DND-41 (cell line): ENCODE measurements around the gene MPPE1.
A peak's percentile ranks its signal among the peaks of the same experiment; 100 is the strongest.

Experiments
- EZH2 ChIP-seq: IDR thresholded peaks from 3 replicates; pipeline ENCODE4 v1.6.1; 2012; ENCODE audit warnings: borderline replicate concordance, low read depth, mild to moderate bottlenecking, moderate library complexity, low read length, inconsistent platforms; ENCODE audit not compliant: severe bottlenecking
- TF ChIP-seq, protein P1 (sequence below): IDR thresholded peaks from 2 replicates; pipeline ENCODE4 v1.5.1; 2012; ENCODE audit warnings: borderline replicate concordance, low read length, moderate library complexity, mild to moderate bottlenecking; ENCODE audit not compliant: poor library complexity, severe bottlenecking; ENCODE audit errors: extremely low read depth

DNA sequence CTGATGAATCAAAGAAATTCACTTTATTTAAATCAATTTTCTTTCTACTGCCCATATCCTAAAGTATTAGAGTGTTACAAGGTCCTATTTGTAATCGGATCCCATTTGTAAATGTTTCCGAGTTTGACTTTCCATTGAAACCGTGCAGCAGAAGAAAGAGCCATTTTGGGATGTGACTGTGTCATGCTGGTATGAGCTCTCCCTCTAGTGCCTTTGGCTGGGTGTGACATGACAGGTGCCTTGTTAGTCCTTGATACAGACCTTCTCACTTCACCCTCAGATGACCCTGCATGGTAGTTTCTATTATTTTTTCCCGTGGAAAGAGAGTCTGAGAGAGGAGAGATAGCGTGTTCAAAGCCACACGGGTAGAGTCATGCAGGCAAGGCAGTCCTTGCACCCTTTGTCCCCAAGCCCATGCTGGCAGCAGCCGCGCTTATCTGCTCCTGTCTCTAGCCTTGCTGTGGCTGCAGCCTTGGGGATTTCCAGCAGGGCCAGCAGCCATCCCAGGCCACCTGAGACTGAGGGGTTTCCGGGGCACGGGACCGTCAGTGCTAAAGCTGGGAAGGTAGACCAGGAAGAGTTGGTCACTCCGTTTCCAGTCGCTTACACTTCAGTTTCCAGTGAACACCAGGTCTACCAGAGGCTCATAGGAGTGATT is 35.5 kb downstream of the MPPE1 start:
- TF ChIP-seq, protein P1, sequence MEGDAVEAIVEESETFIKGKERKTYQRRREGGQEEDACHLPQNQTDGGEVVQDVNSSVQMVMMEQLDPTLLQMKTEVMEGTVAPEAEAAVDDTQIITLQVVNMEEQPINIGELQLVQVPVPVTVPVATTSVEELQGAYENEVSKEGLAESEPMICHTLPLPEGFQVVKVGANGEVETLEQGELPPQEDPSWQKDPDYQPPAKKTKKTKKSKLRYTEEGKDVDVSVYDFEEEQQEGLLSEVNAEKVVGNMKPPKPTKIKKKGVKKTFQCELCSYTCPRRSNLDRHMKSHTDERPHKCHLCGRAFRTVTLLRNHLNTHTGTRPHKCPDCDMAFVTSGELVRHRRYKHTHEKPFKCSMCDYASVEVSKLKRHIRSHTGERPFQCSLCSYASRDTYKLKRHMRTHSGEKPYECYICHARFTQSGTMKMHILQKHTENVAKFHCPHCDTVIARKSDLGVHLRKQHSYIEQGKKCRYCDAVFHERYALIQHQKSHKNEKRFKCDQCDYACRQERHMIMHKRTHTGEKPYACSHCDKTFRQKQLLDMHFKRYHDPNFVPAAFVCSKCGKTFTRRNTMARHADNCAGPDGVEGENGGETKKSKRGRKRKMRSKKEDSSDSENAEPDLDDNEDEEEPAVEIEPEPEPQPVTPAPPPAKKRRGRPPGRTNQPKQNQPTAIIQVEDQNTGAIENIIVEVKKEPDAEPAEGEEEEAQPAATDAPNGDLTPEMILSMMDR, result peak; percentile 50
- TF ChIP-seq EZH2, result no peak
